GF-D8 (cell line): ENCODE measurements around the gene STK32C.

Source experiments
- DNase-seq: peaks from one replicate; lab custom pipeline; 2025; lab: John Stamatoyannopoulos, UW

The STK32C gene

DNA sequence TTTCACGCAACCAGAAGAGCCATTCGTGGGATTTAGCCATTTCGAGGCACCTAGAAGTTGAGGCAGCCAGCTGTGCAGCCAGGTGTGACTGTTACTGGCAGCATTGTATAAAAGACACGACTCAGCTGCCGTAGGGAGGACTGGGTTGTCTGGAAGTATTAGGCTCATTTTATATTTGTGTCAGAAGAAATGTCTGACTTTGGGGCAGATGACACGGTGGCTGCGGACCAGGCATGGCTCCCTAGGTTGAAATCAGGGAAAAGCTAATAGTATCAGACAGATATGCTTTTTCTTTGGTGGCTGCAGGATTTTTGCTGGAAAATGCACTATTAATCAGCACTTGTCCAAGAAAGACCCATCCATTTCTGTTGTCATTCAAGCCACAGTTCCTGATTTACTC, 125.2 kb downstream of the STK32C start:
- no peak for DNase-seq

DNA sequence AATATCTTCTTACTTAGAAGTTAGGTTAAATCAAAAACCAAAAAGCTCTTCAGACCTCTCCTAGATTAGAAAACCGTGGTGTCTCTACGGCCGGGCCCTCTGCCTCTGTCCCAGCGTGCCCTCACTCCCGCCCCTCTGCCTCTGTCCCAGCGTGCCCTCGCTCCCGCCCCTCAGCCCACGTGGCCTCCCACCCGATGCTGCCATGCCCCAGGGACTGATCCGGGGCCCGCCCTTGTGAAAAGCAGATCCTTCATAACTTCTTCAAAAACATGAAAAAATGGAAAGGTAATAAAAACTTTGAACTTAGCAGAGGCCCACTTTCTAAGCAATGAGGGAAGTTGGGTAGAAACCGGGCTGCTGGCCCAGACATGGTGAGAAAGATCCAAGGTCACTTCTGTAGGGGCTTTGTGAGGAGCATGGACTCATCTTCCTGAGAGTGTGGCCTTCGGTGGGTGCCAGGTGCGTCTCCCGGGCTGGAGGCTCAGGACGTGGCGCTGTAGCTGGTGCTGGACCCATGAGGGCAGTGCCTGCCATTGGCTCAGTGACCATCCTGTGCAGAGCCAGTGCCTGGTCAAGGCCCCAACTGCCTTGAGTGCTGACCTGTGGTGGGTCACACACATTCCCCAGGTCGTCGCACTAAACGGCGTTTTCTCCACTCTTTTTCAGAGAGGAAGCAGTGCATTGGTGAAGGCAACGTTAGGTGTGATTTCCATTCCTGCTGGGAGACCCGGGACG, 125.9 kb downstream of the STK32C start:
- no peak for DNase-seq

DNA sequence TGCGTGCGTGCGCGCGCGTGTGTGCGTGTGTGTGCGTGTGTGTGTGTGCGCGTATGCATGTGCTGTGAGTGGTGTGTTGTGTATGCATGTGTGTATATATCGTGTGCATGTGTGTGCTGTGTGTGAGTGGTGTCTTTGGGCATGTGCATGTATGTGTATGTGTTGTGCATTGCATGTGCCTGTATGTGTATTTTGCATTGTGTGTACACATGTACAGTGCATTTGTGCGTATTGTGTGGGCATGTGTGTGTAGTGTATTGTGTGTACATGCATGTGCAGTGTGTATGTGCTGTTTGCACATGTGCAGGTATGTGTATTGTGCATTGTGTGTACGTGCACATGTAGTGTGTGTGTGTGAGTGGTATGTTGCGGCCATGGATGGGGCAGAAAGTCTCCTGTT, 127.0 kb downstream of the STK32C start:
- no peak for DNase-seq

DNA sequence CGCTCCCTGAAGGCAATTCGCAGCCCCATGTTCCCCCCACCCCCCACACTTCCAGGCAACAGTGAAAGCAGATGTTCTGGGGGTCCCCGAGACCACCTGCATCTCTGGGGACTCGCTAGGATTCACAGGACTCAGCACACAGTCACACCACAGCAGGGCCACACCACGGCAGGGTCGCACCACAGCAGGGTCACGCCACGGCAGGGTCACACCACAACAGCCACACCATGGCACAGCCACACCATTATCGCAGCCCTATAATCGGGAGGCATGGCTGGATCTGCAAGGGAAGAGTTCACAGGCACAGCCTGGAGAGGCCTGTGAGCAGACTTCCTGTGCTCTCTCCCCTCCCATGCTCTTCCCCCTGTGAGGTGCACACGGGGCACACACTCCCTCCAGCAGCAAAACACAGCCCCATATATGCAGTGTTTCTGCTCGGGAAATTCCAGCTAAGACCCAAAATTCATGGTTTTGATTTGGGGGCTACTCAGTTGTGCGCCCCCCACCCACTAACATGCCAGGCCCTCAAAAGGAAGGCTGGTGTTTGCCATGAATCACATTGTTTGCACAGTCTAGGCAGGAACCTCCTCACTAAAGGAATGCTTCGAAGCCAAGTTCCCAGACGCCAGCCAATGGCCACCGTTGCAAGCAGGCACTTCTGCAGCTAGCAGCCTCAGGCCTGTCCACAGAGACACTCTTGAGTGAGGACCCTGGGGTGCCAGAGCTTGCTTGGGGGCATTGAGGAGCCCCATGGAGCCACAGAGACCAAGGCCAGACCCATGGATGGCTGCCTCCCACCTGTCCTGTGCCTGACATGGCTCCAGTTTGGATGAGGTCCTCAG, 128.0 kb downstream of the STK32C start:
- no peak for DNase-seq

DNA sequence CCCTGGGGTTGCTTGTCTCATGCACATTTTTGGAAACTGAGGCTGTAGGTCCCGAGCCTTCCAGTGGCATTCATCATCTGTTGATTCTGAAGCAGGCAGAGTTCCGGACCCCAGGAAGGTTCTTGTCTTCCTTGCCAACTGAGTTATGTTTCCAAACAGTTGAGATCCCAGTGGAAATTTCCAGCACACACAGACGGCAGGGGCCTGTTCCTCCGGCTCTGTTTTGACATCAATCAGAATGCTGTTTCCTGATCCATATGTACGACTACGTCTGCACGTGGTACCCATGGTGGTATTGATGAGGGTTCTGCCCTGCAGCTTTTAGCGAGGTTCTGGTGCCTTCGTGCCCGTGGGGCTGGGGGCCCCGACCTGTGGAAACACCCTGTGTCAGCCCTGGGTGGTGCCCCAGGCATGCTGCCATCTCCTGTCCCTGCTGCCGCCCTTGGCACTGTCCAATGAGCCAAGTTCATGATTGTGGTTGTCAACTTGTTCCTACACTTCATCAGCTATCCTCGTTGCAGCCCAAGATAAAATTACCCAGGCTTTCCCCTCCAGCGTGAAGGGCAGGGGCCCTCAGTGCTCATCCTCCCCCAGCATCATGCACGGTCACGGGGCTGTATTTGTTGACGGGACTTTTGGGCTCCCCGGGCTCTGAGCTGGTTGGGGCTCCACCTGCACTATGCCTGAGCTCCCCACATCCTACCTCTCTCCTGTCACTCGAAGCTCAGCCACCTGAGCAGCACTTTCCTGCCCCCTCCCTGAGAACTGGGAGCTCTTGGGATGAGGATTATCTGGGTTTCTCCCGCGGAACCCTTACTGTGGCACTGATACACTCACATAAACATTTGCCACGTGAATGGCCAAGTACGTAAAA, 128.8 kb downstream of the STK32C start:
- no peak for DNase-seq

DNA sequence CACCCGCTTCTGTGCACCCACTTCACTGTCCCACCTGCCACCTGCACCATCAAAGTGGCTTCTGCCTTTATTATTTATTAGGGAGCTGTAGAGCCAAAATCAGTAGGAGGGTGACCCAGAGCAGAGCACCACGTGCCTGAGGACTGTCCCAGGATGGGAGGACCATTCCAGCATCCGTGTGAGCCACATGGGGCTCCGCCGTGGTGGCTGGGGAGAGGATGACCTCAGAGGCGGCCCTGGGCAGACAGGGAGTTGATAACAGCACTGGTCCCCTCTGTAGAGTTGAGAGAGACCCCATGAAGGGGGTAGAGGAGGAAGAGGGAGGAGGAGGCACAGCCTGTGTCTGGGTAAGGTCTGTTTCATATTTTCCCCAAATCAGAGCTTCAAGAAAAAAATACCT, 129.7 kb downstream of the STK32C start:
- DNase-seq, result no peak

DNA sequence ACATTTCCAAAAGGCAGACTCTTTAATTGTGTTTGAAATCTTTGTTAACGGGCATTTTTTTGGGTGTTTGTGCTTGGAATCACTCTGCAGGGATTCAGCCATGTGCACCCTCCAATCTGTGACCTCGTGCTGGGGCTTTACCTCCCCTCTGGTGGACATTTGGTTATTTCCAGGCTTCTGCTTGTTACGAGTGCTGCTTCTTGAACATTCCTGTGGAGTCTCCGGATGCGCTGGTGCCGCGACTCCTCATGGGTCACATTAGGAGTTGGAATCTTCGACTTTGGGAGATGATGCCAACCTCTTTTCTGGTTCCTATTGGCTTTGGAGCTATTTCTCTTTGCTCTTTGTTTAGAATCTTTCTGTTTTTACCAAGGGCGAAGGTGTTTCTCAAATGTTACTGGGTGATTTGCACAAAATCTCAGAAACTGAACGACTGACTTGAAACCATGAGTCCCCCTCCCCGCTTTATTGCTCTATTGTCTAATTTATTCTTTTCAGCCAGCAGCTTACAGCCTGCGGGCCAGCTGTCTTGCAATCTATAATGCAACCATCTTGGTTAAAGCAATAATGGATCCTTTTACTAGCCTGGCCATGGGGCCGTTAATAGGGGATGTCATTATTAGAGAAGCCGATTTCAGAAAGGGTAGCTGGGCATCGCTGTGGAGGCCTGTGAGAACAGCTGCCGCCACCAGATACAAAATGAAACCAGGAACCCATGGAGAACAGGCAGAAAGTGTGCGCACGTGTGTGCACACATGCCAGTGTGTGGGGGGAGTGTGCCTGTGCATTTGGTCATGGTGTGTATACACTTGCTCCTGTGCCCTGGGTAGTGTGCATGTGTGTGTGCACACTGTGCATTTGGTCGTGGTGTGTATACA, 130.9 kb downstream of the STK32C start:
- no peak for DNase-seq

DNA sequence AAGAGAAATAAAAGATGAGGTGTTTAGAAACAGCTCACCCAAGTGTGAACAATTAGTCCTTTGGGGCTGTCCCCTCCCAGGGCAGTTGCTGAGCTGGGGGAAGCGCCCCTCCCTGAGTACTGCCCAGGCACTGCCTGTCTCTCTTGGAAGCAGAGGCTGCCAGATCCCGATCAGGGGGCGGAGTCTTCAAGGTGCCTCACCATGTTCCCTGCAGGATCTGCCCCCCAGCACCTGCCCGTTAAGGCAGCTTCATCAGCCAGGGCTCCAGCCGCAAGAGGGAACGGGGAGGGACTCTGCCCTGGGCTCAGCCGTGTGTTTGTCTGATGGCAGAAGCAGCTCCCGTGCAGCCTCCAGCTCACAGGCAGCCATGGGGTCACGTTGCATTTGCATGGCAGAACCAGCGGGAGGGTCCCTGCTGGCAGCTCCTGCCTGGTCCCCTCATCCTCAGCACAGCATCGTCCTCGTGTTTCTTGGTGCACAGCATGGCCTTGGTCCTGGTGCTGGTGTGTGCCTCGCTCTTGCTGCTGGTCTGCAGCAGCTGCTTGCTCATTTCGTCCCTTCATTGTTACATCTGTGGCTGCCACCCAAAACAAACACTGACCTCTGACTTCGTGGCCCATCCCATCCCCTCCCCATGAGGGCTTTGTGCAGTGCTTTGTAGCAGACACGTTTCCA, 131.7 kb downstream of the STK32C start:
- DNase-seq, result no peak

DNA sequence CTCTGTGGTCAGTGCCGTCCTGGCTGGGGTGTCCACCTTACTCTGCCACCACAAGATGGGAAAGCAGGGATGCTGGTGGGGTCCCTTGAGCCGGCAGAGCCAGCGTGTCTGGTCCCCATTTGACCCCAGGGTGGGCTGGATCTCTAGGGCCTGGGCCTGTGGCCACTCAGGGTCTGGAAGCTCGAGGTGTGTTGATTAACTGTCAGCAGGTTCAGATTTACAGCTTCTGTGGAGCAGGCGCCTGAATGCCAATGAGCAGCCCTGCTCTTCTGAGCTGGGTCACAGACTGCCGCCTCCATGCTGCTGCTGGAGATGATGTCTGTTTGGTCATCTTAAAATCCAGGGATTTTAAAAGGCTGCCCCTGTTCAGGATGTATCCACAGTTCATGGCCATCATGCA, 132.3 kb downstream of the STK32C start:
- no peak for DNase-seq

DNA sequence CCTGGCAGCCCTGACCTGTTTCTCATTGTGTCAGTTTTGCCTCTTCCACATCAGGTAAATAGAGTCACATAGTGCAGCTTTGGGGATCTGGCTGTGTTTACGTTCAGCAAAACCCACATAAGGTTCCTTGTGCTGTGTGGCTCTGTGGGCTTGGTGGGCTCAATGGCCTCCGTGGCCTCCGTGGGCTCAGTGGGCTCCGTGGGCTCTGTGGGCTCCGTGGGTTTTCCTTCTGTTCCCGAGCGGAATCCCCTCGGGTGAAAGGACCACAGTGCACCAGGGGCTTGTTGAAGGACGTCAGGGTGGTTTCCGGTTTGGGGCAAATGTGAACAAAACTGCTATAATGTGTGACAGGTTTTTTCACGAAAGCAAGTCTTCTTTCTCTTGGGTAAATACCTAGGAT, 133.5 kb downstream of the STK32C start:
- no peak for DNase-seq

DNA sequence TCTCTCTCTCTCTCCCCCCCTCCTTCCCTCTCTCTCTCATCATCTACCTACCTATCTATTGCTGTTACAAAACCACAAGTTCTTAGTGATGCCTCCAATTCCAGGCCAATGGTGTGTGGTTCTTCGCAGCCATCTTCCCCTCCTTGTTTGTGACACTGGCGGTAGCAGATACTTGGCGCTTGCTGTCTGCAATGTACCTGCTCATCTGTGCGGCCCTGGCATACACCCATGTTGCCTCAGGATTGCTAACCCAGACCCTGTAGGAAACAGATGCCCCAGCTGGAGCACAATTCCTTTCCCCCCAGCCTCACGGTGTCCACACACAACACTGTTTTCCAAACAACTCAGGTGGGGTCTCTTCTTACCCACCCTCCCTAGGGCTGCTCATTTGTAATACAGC, 134.6 kb downstream of the STK32C start:
- DNase-seq, result no peak

DNA sequence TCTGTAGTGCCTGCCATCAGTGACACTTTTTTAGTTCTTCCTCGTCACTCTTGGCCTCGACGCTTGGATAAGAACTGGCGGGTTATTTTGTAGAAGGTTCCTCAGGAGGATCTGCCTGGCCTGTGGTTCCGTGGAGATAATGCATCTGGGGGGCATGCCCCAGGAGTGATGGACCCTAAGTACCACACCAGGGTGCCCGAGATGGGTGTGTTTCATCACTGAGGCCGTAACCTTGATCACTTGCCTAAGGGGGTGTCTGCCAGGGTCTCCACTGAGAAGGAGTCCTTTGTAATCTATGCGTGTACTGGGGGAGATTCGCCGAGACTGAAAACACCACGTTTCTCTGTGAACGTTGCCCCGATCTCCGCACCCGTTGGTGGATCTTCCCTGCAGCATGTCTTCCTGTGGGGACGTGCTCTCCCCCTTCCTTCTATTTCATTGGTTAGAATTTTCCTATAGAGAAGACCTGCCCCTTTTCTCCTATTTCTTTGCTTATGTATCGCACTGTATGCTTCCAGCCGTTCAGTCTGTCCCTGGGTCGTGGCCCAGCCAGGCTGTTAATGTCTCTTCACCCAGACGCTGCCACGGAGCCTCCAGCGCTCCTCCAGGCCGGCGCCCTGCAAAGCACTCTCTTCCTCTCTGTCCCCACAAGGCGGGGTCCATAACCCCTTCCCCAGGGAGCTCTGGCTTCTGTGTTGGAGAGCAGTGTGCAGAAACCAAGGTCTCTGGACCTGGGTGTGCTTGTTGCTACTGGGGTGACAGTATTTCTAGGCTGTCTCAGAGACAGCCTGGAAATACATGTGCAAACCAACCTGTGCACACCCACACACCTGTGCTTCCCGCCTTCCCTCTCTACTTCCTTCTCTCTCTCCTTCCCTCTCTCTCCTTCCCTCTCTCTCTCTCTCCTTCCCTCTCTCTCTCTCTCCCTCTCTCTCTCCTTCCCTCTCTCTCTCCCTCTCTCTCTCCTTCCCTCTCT, 135.4 kb downstream of the STK32C start:
- no peak for DNase-seq

DNA sequence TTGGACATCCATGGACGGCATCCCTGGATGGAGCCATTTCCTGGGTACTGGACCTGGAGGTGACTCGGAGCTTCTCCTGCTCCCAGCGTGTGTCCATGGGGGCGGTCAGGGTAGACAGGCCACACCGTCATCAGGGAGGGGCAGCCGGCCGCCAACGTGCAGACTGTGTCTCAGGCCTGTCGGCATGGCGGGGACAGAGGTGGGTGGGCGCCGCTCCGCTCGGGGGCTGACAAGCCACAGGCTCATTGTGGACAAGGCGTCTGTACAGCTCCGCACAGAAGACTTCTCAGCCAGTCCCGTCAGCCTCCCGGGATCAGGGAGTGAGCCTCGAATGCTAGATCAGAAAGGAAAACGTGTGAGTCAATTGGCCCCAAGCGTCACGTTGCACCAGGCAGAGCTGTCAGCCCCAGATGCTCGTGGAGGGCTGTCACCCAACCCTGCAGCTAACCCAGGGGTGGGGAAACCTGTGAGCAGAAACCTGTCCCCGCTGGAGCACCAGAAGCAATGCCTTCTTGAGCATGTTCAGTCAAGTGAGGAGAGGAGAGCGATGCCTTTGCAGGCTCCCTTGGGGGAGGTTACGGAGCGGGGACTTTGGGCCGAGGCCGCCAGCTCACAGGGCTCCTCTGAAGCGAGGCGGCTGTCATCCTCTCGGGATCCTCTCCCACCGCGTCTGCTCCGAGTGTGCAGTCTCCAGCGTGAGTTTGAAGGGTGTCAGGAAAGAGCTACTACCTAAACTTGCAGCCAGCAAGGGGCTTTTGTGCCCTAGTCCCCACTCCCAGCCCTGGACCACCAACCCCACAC, 137.0 kb downstream of the STK32C start:
- no peak for DNase-seq

DNA sequence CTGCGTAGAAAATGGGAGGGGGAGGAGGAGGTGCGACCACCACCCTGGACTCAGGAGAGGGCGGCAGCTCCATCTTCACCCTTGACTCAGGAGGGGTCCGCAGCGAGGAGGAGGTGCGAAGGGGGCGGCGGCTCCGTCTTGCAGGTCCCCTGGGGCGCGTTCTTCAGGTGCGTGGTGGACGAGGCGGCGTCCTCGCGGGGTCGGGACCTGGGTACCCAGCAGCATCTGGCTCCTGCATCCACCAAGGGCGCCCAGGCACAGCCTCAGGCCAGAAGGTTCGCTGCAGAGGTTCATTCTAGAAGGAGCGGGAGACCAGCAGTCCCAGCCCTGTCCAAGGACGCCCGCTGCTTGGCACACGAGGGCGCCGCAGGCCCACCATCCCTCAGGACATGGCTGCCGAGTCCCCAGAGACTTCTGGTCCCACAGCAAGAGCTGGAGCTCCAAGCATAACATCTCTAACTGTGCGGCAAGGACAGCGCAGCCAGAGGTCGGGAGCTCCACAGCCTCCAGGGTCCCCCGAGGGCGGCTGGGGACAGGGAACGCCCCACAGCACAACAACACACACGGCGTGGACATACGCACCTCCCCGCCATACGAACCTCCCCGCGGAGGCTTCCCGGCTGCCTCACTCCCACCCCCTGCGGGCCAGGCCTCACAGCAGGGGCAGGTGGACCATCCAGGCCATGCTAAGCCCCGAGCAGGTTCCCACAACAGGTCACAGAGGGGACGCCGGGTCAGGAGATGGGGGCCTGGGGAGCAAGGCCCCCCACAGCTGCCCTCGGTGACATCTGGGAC, 137.8 kb downstream of the STK32C start:
- no peak for DNase-seq

DNA sequence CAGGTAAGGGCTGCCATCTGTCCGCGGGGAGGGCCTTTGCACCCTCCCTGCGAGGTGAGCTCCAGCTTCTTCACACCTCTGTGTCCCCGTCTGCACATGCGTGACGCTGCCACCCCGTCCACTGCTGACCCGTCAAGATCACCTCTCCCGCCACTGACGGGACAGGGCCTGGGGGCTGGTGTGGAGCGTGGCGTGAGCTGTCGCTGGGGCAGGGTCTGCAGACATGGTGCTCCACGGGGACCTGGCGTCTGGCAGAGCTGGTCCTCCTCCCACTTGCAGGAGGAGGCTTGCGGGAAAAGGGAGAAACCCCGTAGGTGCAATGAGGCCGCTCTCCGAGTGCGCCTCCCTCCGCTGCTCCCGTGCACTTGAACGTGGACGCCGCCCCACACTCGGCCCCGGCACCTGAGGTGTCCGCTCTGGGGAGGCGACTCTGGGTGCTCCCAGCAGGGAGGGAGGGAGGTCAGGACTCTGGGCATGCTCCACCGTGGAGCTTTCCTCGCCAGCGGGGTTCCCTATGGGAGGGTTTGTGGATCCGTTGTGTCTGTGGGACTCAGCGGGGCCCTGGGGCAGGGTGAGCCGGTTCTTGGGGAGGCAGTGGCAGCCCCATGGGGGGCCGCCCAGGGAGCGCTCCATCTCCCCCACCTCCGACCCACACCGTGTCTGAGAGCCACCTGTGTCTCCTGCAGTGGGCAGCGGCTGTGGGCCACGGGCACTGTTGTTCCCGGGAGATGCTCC, 138.6 kb downstream of the STK32C start:
- DNase-seq, result no peak

DNA sequence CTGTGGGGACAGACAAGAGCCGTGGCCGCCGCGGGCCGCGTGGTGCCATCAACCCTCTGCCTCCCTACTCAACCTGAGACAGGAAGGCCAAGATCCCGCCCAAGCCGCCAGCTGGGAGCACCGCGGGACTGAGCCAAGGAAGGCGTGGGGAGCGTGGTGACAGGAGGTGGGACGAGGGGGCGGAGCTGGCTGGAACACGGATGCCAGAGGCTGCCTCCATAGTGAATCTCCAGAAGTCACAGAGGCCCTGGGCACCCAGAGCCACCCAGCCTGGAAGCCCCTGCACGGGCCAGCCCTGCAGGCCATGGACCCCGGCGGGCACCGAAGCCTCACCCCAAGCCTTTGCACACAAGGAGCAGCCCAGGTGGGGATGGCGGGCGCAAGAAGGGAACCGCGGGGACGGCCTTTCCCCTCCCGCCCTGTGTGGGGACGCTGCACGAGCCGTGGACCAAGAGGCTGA, 139.1 kb downstream of the STK32C start:
- no peak for DNase-seq

DNA sequence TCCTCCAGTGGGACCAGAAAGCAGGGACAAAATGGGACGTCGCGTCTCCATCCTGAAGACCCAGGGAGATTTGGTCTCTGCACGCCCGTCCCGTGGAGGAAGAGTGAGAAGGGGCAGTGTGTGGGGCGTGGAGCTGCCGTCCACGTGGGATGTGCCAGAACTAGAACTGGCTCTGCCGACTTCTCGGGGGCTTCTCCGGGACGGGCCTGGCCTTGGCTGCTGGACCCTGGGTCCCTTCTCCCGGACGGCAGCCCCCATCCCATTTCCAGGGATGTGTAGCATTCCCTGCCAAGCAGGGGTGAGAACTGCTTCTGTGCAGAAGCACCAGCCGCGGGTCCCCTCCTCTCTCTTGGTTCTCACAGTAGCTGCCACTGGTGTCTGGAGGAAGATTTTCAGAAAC, 139.8 kb downstream of the STK32C start:
- DNase-seq, result no peak
